Endothelial cell (in vitro differentiated cells): ENCODE measurements around the gene WFS1. TPM values are rescaled to one million over a fixed set of nuclear protein-coding genes. Genes with fewer than 3 reads are reported as not detected.

Experiments used
- DNase-seq: peaks from one replicate; pipeline ENCODE4 v3.0.0; 2021; ENCODE audit warnings: low spot score
- H3K27ac Mint-ChIP-seq: one replicate; pipeline ENCODE4 v1.8.0; 2021; ENCODE audit warnings: mixed read lengths, inconsistent platforms; ENCODE audit not compliant: unreplicated experiment
- H3K27me3 Mint-ChIP-seq: one replicate; pipeline ENCODE4 v1.8.0; 2021; ENCODE audit warnings: mild to moderate bottlenecking, moderate library complexity, mixed read lengths, inconsistent platforms; ENCODE audit not compliant: unreplicated experiment
- H3K36me3 Mint-ChIP-seq: one replicate; pipeline ENCODE4 v1.8.0; 2021; ENCODE audit warnings: mild to moderate bottlenecking, low read depth, mixed read lengths, inconsistent platforms; ENCODE audit not compliant: unreplicated experiment
- H3K4me1 Mint-ChIP-seq: one replicate; pipeline ENCODE4 v1.8.0; 2021; ENCODE audit warnings: mild to moderate bottlenecking, mixed read lengths, inconsistent platforms; ENCODE audit not compliant: unreplicated experiment
- H3K4me3 Mint-ChIP-seq: one replicate; pipeline ENCODE4 v1.8.0; 2021; ENCODE audit warnings: mild to moderate bottlenecking, mixed read lengths, inconsistent platforms; ENCODE audit not compliant: unreplicated experiment
- H3K9me3 Mint-ChIP-seq: one replicate; pipeline ENCODE4 v1.8.0; 2021; ENCODE audit warnings: mixed read lengths, inconsistent platforms; ENCODE audit not compliant: unreplicated experiment
- CTCF ChIP-seq: fragments of 200-600 bp; sonication (generic); IDR thresholded peaks from one replicate; pipeline ENCODE4 v1.5.0; 2021; ENCODE audit warnings: antibody characterized with exemption; ENCODE audit not compliant: unreplicated experiment
- total RNA-seq: library from RNA; stranded (reverse); fragmentation: NEBNext Ultra II Directional; extraction: Animal tissue kit (Norgen Biotek cat#: 25700); gene quantifications from one replicate; pipeline ENCODE4 v1.2.1, GENCODE V29; 2021; ENCODE audit not compliant: unreplicated experiment

WFS1 gene
- total RNA-seq, 1 donor from 2014 or later, result 53.2 TPM

DNA sequence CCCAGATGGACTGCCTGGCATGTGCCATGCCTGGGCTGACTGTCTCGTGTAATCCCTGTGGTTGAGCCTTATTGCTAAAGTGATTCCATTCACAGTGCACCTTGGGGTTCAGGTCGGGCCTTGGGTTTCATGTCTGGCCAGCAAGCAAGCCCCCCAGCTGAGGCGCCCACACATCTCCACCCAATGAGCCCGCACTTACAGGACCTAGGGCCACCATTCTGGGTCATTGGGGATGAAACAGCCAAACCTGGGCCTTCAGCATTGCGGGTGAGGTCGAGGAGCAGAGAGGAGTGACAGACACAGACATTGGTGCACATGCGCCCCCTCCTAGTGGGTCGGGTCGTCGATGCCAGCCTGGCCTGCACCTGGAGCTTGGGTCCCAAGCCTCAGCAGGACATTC lies 21.3 kb upstream of the WFS1 start:
- H3K36me3 Mint-ChIP-seq, result peaks cover 6% of the 10 kb centered on the region
- no peak for TF ChIP-seq CTCF
- H3K4me1 Mint-ChIP-seq, result peaks cover 3% of the 10 kb centered on the region
- no peak overlapping the region for H3K27ac Mint-ChIP-seq
- peaks cover 4% of the 10 kb centered on the region for H3K9me3 Mint-ChIP-seq
- no peak for DNase-seq
- peaks cover 5% of the 10 kb centered on the region for H3K27me3 Mint-ChIP-seq
- no peak overlapping the region for H3K4me3 Mint-ChIP-seq

GRCh38 chr4:6250235-6250983 lies 19.2 kb upstream of the WFS1 start:
- H3K36me3 Mint-ChIP-seq, result no peaks in the 10 kb centered on the region
- DNase-seq, result peak; percentile 60
- H3K27ac Mint-ChIP-seq, result no peak overlapping the region
- H3K4me1 Mint-ChIP-seq, result peaks cover 3% of the 10 kb centered on the region
- no peak overlapping the region for H3K4me3 Mint-ChIP-seq
- peaks cover 2% of the 10 kb centered on the region for H3K27me3 Mint-ChIP-seq
- H3K9me3 Mint-ChIP-seq, result no peaks in the 10 kb centered on the region
- peak; percentile 97 for TF ChIP-seq CTCF

GRCh38 chr4:6250984-6251295 lies 18.7 kb upstream of the WFS1 start:
- Mint-ChIP-seq H3K36me3 (no peaks in the 10 kb centered on the region), H3K27ac (no peak overlapping the region), H3K4me1 (peaks cover 3% of the 10 kb centered on the region), H3K27me3 (peaks cover 2% of the 10 kb centered on the region), H3K9me3 (no peaks in the 10 kb centered on the region), H3K4me3 (no peak overlapping the region)
- no peak for TF ChIP-seq CTCF
- no peak for DNase-seq

DNA sequence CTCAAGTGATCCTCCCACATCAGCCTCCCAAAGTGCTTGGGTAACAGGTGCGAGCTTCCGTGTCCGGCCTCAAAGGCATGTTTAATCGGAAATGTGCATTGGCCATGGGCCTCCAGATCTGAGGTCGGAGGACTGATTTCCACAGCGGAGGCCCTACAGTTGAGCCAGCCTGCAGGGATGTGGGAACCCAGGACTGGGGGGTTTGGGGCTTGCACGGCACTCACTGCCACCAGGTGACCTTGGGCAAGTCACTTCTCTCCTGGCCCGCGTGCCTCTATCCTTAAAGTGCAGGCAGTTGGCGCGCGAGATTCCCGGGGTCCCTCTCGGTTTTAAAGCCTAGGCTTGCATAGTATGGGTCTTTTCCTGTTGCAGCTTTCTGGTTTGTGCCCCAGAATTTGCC lies 18.3 kb upstream of the WFS1 start:
- Mint-ChIP-seq H3K4me1 (peaks cover 3% of the 10 kb centered on the region), H3K9me3 (no peaks in the 10 kb centered on the region), H3K27me3 (peaks cover 2% of the 10 kb centered on the region), H3K36me3 (no peaks in the 10 kb centered on the region), H3K4me3 (no peak overlapping the region), H3K27ac (no peak overlapping the region)
- DNase-seq, result no peak
- TF ChIP-seq CTCF, result no peak

DNA sequence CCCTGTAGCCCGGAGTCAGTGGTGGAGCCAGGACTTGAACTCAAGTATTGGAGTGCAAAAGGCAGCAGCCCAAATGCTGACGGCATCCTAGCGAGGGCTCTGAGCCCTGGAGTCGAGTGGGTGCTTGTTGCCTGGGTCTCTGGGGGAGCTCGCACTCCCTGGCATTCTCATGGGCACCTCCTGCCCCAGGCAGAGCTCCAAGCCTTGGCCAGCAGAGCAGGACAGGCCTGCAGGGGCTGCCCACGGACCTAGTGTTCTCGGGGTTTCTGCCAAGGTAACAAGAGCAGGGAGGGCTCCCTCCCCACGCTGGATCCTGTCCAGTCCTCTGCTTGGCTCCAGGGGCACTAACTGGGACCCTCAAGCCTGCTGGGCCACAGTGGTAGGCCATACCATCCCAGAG lies 17.6 kb upstream of the WFS1 start:
- Mint-ChIP-seq H3K9me3 (no peaks in the 10 kb centered on the region), H3K27me3 (peaks cover 2% of the 10 kb centered on the region), H3K27ac (no peak overlapping the region), H3K4me1 (peaks cover 7% of the 10 kb centered on the region), H3K36me3 (no peaks in the 10 kb centered on the region), H3K4me3 (no peak overlapping the region)
- no peak for DNase-seq
- no peak for TF ChIP-seq CTCF
